NCI-H2227 treated with DMSO at 0.1 percent for 48 hours (cell line): Measurements from ENCODE around the gene NRG3.

Experiments used
- DNase-seq: peaks from one replicate; lab custom pipeline; 2025; lab: John Stamatoyannopoulos, UW

Gene NRG3

GRCh38 chr10:82680608-82681007 is 805.6 kb downstream of the NRG3 start:
- DNase-seq: no peak

GRCh38 chr10:82683945-82684344 is 809.0 kb downstream of the NRG3 start:
- DNase-seq: no peak

GRCh38 chr10:82685087-82685486 is 810.1 kb downstream of the NRG3 start:
- DNase-seq: no peak

DNA sequence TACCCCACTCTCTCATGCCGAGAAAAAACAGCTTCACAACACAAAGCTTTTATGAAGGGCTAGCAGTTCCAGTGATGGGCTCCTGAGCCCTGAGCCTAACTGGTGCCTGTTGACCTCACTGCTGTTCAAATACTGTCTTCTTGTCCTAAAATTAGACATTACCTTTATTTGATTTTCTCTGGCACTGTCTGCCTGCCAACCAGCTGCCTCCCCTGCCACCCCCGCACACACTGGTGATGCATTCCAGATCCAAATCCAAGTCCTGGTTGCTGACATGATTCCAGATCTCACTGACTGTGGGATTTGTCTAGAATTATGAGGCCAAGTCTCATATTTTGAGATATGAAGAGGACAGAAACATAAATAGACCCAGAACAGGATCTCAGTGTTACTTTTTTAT is 816.2 kb downstream of the NRG3 start:
- DNase-seq: no peak

GRCh38 chr10:82692458-82692857 is 817.5 kb downstream of the NRG3 start:
- DNase-seq: no peak

- no peak for DNase-seq
These were observed 846.8 kb downstream of the NRG3 start for GRCh38 chr10:82721831-82722230.

DNA sequence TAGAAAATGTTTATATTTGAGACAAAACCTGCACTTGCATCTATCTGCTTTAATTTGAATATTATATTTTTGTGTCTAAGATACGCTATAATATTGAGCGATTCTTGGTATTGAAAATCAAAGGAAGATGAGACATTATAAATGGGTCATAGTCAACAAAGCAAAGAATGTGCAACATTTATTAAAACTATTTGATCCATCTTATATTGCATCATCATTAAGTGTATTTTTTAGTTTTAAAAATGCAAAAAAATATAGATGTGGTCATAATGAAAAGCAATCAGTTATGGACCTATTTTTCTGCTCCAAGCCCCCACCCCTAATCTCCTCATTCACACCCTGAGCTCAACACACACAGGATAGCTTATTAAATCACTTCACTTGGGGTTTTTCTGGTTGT is 847.3 kb downstream of the NRG3 start:
- no peak for DNase-seq

GRCh38 chr10:82736305-82736704 is 861.3 kb downstream of the NRG3 start:
- no peak for DNase-seq

DNA sequence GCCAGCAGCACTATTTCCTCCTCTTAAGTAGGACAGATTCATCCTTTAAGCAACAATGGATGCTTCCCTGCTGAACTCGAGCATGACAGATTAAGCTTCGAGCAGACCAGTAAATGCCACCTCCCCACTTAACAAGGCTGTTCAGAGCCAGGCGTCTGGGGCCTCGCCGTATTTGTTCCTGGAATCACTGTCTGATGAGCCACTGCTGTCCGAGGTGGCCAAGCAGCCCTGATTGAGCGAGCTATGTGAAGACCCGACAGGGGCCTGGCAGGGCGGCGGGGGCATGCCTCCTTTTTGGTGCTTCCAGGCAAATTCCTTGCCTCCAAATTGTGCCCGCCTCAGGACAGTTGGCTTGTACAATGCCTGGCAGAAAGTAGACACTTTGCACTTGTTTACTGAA is 862.6 kb downstream of the NRG3 start:
- DNase-seq: no peak

DNA sequence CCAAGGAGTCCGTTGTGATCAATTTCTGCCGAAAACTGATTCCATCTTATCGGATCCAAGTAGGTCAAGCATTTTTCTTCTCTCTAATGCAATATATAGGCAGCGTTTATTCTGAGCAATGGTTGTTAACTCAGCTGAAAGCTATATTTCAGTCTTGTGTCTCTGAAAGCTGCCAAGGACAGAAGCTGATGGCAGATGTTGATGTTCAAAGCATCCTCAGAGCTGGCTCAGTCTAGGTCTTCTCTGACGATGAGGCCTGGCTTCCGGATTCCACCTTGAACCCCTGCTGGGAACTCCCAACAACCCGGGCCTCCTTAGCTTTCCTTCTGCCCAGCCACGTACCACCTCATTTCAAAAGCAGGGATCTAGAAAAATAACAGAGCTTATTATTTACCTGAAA is 863.6 kb downstream of the NRG3 start:
- no peak for DNase-seq

- DNase-seq: no peak
These were observed 867.5 kb downstream of the NRG3 start for GRCh38 chr10:82742478-82742877.

DNA sequence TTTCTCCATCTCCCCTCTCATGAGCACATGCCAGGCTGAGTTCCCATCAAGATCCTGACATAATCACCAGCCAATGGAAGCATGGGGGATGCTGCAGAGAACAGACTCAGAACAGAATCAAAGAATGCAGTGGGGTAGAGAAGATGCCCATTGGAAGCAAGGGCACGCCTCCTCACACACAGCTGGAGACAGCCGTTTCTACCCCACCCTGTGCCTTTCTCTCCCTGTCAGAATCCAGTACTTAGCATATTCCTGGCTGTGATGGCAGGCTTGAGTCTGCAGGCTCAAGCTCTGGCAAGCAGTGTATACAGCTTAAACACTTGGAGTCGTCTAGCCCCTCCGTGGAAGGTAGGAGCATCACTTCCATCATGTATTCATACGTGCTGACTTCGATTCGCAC is 867.9 kb downstream of the NRG3 start:
- DNase-seq: no peak

- DNase-seq: no peak
These were observed 875.5 kb downstream of the NRG3 start for GRCh38 chr10:82750538-82750937.

DNA sequence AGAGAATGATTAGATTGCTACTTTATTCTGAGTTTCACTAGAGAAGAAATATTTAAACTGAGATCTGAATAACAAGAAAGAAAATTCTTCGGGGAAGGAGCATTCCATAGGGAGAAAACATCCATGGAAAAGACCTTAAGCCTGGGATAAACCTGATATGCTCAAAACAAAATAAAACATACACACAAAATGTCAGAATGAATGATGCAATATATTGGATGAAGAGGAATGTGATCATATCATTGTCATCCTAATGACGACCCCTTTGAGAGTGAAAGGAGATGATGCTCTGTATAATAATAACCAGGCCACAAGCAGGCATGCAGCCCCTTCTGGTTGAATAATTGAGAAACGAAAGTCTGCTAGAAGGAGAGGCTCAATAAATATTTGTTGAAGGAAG is 882.4 kb downstream of the NRG3 start:
- no peak for DNase-seq

- no peak for DNase-seq
These were observed 882.9 kb downstream of the NRG3 start for GRCh38 chr10:82757901-82758300.

- DNase-seq: no peak
These were observed 884.1 kb downstream of the NRG3 start for GRCh38 chr10:82759050-82759449.

DNA sequence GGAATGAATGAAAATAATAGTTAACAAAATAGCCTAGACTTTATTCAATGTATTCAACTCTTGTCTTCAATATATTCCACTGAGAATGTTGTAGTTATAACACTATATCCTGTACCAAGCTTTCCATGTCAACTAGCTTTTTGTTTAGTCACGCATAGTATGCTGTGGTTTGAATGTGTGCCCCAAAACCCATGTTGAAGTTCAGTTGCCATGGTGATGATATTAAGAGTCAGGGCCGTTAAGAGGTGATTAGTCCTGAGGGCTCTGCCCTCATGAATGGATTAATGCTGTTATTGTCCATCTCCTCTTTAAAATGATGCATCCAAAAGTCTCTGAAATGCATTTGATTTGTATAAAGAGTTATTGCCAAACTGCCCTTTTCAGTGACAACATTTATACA is 887.6 kb downstream of the NRG3 start:
- DNase-seq: no peak

GRCh38 chr10:82768040-82768439 is 893.0 kb downstream of the NRG3 start:
- DNase-seq: no peak

DNA sequence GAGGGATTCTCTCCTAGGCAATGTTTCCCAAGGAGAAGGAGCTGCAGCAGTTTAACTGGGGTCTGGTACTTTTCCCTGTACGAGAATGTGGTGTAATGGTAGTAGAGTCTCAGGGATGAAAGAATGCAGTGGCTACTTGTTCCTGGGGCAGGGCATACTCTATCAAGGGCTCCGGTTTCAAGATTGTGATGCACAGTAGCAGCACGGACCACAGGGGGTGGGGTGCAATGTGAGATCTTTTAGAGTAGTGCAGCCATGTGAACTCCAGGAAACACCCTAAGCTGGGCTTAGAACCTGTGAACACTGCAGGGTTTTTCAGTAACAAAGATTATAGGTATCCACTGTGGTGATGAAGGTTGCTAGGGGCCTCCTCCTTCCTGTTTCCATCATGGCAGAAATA is 903.9 kb downstream of the NRG3 start:
- no peak for DNase-seq

- DNase-seq: no peak
These were observed 921.5 kb downstream of the NRG3 start for GRCh38 chr10:82796510-82796909.

- no peak for DNase-seq
These were observed 926.3 kb downstream of the NRG3 start for GRCh38 chr10:82801289-82801688.

DNA sequence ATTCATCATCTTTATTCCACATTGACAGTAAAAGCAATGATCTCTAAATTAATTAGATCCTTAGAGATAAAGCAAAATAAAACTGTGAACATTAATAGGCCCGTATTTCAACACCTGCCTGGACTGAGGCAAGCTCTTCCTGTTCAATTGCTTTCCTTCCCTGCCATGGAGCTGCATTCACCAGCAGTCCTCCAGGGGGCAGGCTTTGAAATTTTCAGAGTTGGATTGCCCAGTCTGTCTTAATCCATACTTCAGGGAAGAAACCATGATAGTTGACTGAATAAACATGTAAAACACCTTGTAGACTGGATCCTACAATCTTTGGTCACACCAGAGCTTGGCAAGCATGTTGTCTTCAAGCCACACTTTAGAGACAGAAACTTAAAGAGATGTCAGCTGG is 936.6 kb downstream of the NRG3 start:
- DNase-seq: no peak

GRCh38 chr10:82813856-82814255 is 938.9 kb downstream of the NRG3 start:
- no peak for DNase-seq

DNA sequence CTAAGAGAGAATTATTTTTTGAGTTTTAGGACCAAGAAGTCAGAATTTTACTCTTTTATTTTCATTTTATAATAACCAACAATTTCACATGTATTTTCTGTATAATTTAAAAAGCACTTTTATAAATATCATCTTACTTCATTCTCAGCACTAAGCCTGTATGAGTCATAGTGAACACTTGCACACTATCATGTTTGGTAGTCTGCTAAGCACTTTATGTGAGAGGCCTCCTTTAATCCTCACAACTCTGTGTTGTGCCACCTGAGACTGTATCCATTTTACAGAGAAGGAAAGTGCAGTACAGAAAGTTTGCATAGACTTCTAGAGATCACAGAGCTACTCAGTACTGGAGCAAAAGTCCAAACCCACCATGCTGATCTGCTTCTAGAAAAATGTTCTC is 939.6 kb downstream of the NRG3 start:
- no peak for DNase-seq

GRCh38 chr10:82815680-82816079 is 940.7 kb downstream of the NRG3 start:
- no peak for DNase-seq
